ENCODE results near the gene PRMT9. TPM values are rescaled to one million over a fixed set of nuclear protein-coding genes. Genes with fewer than 3 reads are reported as not detected.

PRMT9 gene
- total and polyA plus RNA-seq, 2 of the 4 experiments (the other 2 are of a cell fraction) = 5.0 to 14.2 TPM

- CTCF ChIA-PET = interaction anchor here (0.8 kb wide), 1 partner anchor 12 kb away, joined by 3 read pairs; no protein-coding TSS in a partner anchor
These were observed 67.2 kb downstream of the PRMT9 start for GRCh38 chr4:147616849-147617172.

More at GRCh38 chr4:147616849-147617172, 67.2 kb downstream of the PRMT9 start:
- Histone ChIP-seq H2BK20ac (ENCODE audit: low read depth, low read length) (no peak overlapping the region), H3K27ac (ENCODE audit: insufficient read depth, low read length) (no peak overlapping the region), H3K4me2 (ENCODE audit: low read depth, low read length) (peak overlapping the region; percentile 86), H3K4me3 (ENCODE audit: insufficient read depth, low read depth, low read length) (peak overlapping the region; percentile 90), H3K18ac (ENCODE audit: low read depth, low read length) (no peak overlapping the region), H2BK120ac (ENCODE audit: low read depth, low read length) (no peak overlapping the region), H3K27me3 (ENCODE audit: control insufficient read depth, insufficient read depth, low read length) (no peaks in the 10 kb centered on the region), H3K36me3 (ENCODE audit: control insufficient read depth, insufficient read depth, low read length) (peaks cover 6% of the 10 kb centered on the region), H4K5ac (ENCODE audit: low read depth, low read length) (no peak overlapping the region), H2AFZ (replicated peaks; ENCODE audit: low read length, poor library complexity) (peak overlapping the region; percentile 99), H3K79me1 (ENCODE audit: low read depth in 1 of 2, low read length in 2 of 2) (peaks cover 22 to 28% of the 10 kb centered on the region in 2 experiments), H3K9me1 (ENCODE audit: insufficient read depth, low read length) (no peaks in the 10 kb centered on the region; the same call in 1 of the 2 replicates), H4K20me1 (ENCODE audit: insufficient read depth, low read length) (no peaks in the 10 kb centered on the region), H2AK9ac (replicated peaks; ENCODE audit: low read depth, low read length, poor library complexity) (peak overlapping the region; percentile 91), H2BK5ac (ENCODE audit: low read depth, low read length, poor library complexity, severe bottlenecking) (no peak overlapping the region), H3K14ac (replicated peaks; ENCODE audit: low read depth, low read length) (no peak overlapping the region), H3K56ac (ENCODE audit: extremely low read depth, insufficient read depth, low read length) (peak overlapping the region; percentile 55; the same call in 1 of the 2 replicates), H3K9ac (ENCODE audit: low read depth, low read length) (no peak overlapping the region), H4K8ac (ENCODE audit: low read depth in 2 of 2, low read length in 2 of 2) (peak overlapping the region in 1 of 2 experiments; percentile 84; a peak in 3 of 4 replicates), H3K9me3 (ENCODE audit: control insufficient read depth, insufficient read depth, low read length) (no peaks in the 10 kb centered on the region), H3K23ac (ENCODE audit: low read depth, low read length) (no peak overlapping the region), H2BK15ac (ENCODE audit: low read depth, low read length) (no peak overlapping the region), H2AK5ac (ENCODE audit: low read depth, low read length) (no peak overlapping the region), H3K4me1 (ENCODE audit: control insufficient read depth, insufficient read depth, low read length) (peaks cover 2% of the 10 kb centered on the region; the same call in 1 of the 2 replicates), H3K4ac (ENCODE audit: low read depth, low read length) (no peak overlapping the region), H4K91ac (ENCODE audit: insufficient read depth, low read depth, low read length) (no peak overlapping the region)
- no peak for ATAC-seq (ENCODE audit: low read depth)
- no TSS peak for BruUV-seq (replicated peaks)
- intact Hi-C loops (cut with micrococcal nuclease) (loop anchor here (5.0 kb wide), 1 partner anchor 250 kb away; no protein-coding TSS in a partner anchor), in situ Hi-C loops (cut with MboI; ENCODE audit: low sequenced_read_pairs) (no loop called here), dilution Hi-C loops (cut with HindIII; ENCODE audit: low sequenced_read_pairs, unreplicated experiment) (no loop called here)
- TF ChIP-seq FOS (IDR thresholded peaks at IDR 0.05; ENCODE audit: low read depth, low read length) (no peak), MAFK (IDR thresholded peaks at IDR 0.05; ENCODE audit: low read depth, low read length) (no peak)
- POLR2A ChIA-PET (ENCODE audit: unreplicated experiment) = interaction anchor here (1.0 kb wide), 1 partner anchor 67 kb away, joined by 5 read pairs; the partner anchor contains the start of gene PRMT9
- no peak for DNase-seq
- WGBS, 2 experiments (ENCODE audit: extremely low coverage in 2 of 2, insufficient read length in 1 of 2) = no CpG with 5 or more reads among the region's 6 CpGs

Data from IMR-90 (cell line).